ENCODE data around the gene CGB1. TPM values are rescaled to one million over a fixed set of nuclear protein-coding genes. Genes with fewer than 3 reads are reported as not detected.

CGB1 gene
- total and polyA plus RNA-seq, 2 of the 13 experiments (the other 11 are each of a cell fraction or from before 2014, with no cell fraction given), result not detected

- TF ChIP-seq HNRNPK (IDR thresholded peaks at IDR 0.05; ENCODE audit: low read depth, low read length, poor library complexity, severe bottlenecking) (no peak), ZNF570 (CRISPR knock-in tag; IDR thresholded peaks at IDR 0.05; ENCODE audit: borderline replicate concordance) (no peak), ADNP (CRISPR knock-in tag; IDR thresholded peaks at IDR 0.05) (no peak), NPAS2 (CRISPR knock-in tag; IDR thresholded peaks at IDR 0.05; ENCODE audit: borderline replicate concordance) (no peak), ELF1 (CRISPR knock-in tag; IDR thresholded peaks at IDR 0.05) (0 out of 2 replicates have a peak, but pooled peaks have one; percentile 53), WIZ (CRISPR knock-in tag; IDR thresholded peaks at IDR 0.05) (no peak), ZBED4 (CRISPR knock-in tag; IDR thresholded peaks at IDR 0.05; ENCODE audit: borderline replicate concordance) (no peak), ZNF160 (CRISPR knock-in tag; IDR thresholded peaks at IDR 0.05) (no peak), ZNF567 (CRISPR knock-in tag; IDR thresholded peaks at IDR 0.05; ENCODE audit: borderline replicate concordance) (no peak), ZBTB40 (IDR thresholded peaks at IDR 0.05) (no peak), ZBTB40 (CRISPR knock-in tag; IDR thresholded peaks at IDR 0.05) (no peak), GABPA (IDR thresholded peaks at IDR 0.05; ENCODE audit: low read depth, low read length) (no peak), GABPA (CRISPR knock-in tag; IDR thresholded peaks at IDR 0.05; ENCODE audit: low read depth) (peak; percentile 37; the same call in 1 of the 2 replicates), ZBTB14 (CRISPR knock-in tag; IDR thresholded peaks at IDR 0.05) (no peak), CHCHD3 (CRISPR knock-in tag; IDR thresholded peaks at IDR 0.05) (no peak), GATAD2A (CRISPR knock-in tag; IDR thresholded peaks at IDR 0.05) (no peak)
These were observed 37.0 kb downstream of the CGB1 start (continued) for GRCh38 chr19:48999481-49000325.
